Nephron progenitor cell (in vitro differentiated cells): ENCODE results near the gene GATA6.
A peak's percentile ranks its signal among the peaks of the same experiment; 100 is the strongest.

Source experiments
- DNase-seq: peaks from one replicate; pipeline ENCODE4 v3.0.0; 2021
- H3K27ac Mint-ChIP-seq: 2 replicates; pipeline ENCODE4 v1.8.0; 2021; ENCODE audit warnings: mild to moderate bottlenecking, moderate library complexity, mixed read lengths
- H3K27me3 Mint-ChIP-seq: 2 replicates; pipeline ENCODE4 v1.8.0; 2021; ENCODE audit warnings: mild to moderate bottlenecking, low read depth, mixed read lengths; ENCODE audit not compliant: poor library complexity
- H3K36me3 Mint-ChIP-seq: 2 replicates; pipeline ENCODE4 v1.8.0; 2021; ENCODE audit warnings: low read depth, mixed read lengths
- H3K4me1 Mint-ChIP-seq: 2 replicates; pipeline ENCODE4 v1.8.0; 2021; ENCODE audit warnings: mixed read lengths
- H3K4me3 Mint-ChIP-seq: 2 replicates; pipeline ENCODE4 v1.8.0; 2021; ENCODE audit warnings: mild to moderate bottlenecking, moderate library complexity, mixed read lengths
- H3K9me3 Mint-ChIP-seq: 2 replicates; pipeline ENCODE4 v1.8.0; 2021; ENCODE audit warnings: mild to moderate bottlenecking, moderate library complexity, mixed read lengths
- CTCF ChIP-seq: fragments of 200-600 bp; sonication (generic); IDR thresholded peaks from 2 replicates; pipeline ENCODE4 v1.5.0; 2021; ENCODE audit warnings: antibody characterized with exemption

GATA6 gene

GRCh38 chr18:22186484-22186971, 17.1 kb downstream of the GATA6 start:
- TF ChIP-seq CTCF = no peak
- Mint-ChIP-seq H3K4me1 (peaks cover 37% of the 10 kb centered on the region), H3K27ac (no peak overlapping the region), H3K27me3 (peaks cover 24% of the 10 kb centered on the region), H3K36me3 (no peaks in the 10 kb centered on the region), H3K9me3 (no peaks in the 10 kb centered on the region), H3K4me3 (no peak overlapping the region)
- DNase-seq = no peak

- no peak overlapping the region for H3K27ac Mint-ChIP-seq
- peaks cover 16% of the 10 kb centered on the region for H3K27me3 Mint-ChIP-seq
- DNase-seq = no peak
- H3K4me1 Mint-ChIP-seq = peaks cover 59% of the 10 kb centered on the region
- no peaks in the 10 kb centered on the region for H3K9me3 Mint-ChIP-seq
- no peak for TF ChIP-seq CTCF
- H3K36me3 Mint-ChIP-seq = no peaks in the 10 kb centered on the region
- H3K4me3 Mint-ChIP-seq = no peak overlapping the region
Observed at GRCh38 chr18:22188559-22189267, 19.3 kb downstream of the GATA6 start.

GRCh38 chr18:22189449-22190166, 20.2 kb downstream of the GATA6 start:
- DNase-seq = no peak
- peaks cover 16% of the 10 kb centered on the region for H3K27me3 Mint-ChIP-seq
- no peak overlapping the region for H3K4me3 Mint-ChIP-seq
- no peaks in the 10 kb centered on the region for H3K9me3 Mint-ChIP-seq
- no peak for TF ChIP-seq CTCF
- no peak overlapping the region for H3K27ac Mint-ChIP-seq
- peaks cover 68% of the 10 kb centered on the region for H3K4me1 Mint-ChIP-seq
- no peaks in the 10 kb centered on the region for H3K36me3 Mint-ChIP-seq

- no peaks in the 10 kb centered on the region for H3K9me3 Mint-ChIP-seq
- no peak overlapping the region for H3K4me3 Mint-ChIP-seq
- peaks cover 9% of the 10 kb centered on the region for H3K27me3 Mint-ChIP-seq
- peaks cover 70% of the 10 kb centered on the region for H3K4me1 Mint-ChIP-seq
- DNase-seq = no peak
- H3K36me3 Mint-ChIP-seq = no peaks in the 10 kb centered on the region
- no peak for TF ChIP-seq CTCF
- no peak overlapping the region for H3K27ac Mint-ChIP-seq
Observed at GRCh38 chr18:22191346-22191695, 21.9 kb downstream of the GATA6 start.

GRCh38 chr18:22191923-22192322, 22.5 kb downstream of the GATA6 start:
- DNase-seq = no peak
- TF ChIP-seq CTCF = no peak
- Mint-ChIP-seq H3K36me3 (no peaks in the 10 kb centered on the region), H3K27me3 (peaks cover 9% of the 10 kb centered on the region), H3K4me1 (peaks cover 70% of the 10 kb centered on the region), H3K4me3 (no peak overlapping the region), H3K9me3 (no peaks in the 10 kb centered on the region), H3K27ac (peak overlapping the region; percentile 14)

GRCh38 chr18:22193466-22193865, 24.1 kb downstream of the GATA6 start:
- Mint-ChIP-seq H3K4me1 (peaks cover 76% of the 10 kb centered on the region), H3K4me3 (peak overlapping the region; percentile 63), H3K27me3 (peaks cover 9% of the 10 kb centered on the region), H3K9me3 (no peaks in the 10 kb centered on the region), H3K27ac (peak overlapping the region; percentile 98), H3K36me3 (no peaks in the 10 kb centered on the region)
- no peak for DNase-seq
- TF ChIP-seq CTCF = no peak
